NB4 (cell line): ENCODE results near the gene CCDC102B.

ENCODE experiments used
- DNase-seq: peaks from one replicate; pipeline ENCODE4 v3.0.0; 2010; ENCODE audit warnings: low read depth
- H3K4me3 ChIP-seq: one replicate; pipeline ENCODE4 v1.5.1; 2011; ENCODE audit warnings: mild to moderate bottlenecking, low read depth, low read length, moderate library complexity
- MAX ChIP-seq: IDR thresholded peaks from 2 replicates; pipeline ENCODE4 v1.6.1; 2011; ENCODE audit warnings: low read depth, low read length
- MYC ChIP-seq: IDR thresholded peaks from 2 replicates; pipeline ENCODE4 v1.6.1; 2011; ENCODE audit warnings: low read depth, low read length
- POLR2A ChIP-seq: IDR thresholded peaks from 2 replicates; pipeline ENCODE4 v1.6.1; 2011; ENCODE audit warnings: mild to moderate bottlenecking; ENCODE audit not compliant: insufficient read length; ENCODE audit errors: extremely low read depth
- TF ChIP-seq, protein P1 (sequence below): IDR thresholded peaks from one replicate; pipeline ENCODE4 v1.5.1; 2012; ENCODE audit warnings: low read depth, low read length

CCDC102B gene

DNA sequence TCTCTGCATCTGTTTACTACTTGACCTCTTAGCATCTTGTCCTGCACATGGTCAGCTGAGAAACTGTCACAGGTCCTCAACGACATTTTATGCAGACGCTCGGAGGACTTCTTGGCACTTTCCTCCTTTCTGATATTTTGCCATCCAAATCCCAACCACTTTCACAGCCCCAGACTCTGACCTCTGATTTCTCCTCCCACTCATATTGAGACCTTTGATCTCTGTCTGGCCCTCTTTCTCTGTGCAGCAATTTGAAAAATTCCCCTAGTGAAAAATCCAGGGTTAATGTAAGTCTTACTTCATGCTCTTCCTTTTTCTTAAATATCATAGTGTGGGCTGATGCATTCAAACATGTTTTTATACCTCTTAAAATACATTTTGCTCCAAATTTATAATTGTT is 273.8 kb downstream of the CCDC102B start:
- no peak for DNase-seq
- no peak overlapping the region for H3K4me3 ChIP-seq
- no peak for TF ChIP-seq POLR2A
- TF ChIP-seq, protein P1, sequence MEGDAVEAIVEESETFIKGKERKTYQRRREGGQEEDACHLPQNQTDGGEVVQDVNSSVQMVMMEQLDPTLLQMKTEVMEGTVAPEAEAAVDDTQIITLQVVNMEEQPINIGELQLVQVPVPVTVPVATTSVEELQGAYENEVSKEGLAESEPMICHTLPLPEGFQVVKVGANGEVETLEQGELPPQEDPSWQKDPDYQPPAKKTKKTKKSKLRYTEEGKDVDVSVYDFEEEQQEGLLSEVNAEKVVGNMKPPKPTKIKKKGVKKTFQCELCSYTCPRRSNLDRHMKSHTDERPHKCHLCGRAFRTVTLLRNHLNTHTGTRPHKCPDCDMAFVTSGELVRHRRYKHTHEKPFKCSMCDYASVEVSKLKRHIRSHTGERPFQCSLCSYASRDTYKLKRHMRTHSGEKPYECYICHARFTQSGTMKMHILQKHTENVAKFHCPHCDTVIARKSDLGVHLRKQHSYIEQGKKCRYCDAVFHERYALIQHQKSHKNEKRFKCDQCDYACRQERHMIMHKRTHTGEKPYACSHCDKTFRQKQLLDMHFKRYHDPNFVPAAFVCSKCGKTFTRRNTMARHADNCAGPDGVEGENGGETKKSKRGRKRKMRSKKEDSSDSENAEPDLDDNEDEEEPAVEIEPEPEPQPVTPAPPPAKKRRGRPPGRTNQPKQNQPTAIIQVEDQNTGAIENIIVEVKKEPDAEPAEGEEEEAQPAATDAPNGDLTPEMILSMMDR: no peak
- no peak for TF ChIP-seq MAX
- TF ChIP-seq MYC: no peak

DNA sequence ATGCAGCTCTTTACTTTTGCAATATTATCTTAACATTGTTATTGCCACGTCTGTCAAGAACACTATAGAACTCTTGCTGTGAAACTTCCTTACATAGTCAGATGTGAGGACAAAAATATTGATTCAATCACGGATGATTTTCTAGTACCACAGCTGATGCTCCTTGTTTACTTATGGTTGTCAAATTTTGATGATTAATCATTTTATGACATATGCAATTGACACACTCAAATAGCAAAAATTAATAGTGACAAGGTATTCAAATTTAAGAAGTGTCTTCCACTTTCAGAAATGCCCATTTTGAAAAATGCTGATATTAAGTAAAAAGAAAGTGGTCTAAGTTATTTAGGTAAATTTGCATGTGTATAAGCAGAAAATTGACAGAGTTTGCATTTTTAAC is 284.0 kb downstream of the CCDC102B start:
- H3K4me3 ChIP-seq: no peak overlapping the region
- TF ChIP-seq MAX (no peak), POLR2A (no peak), MYC (no peak)
- TF ChIP-seq, protein P1: no peak
- DNase-seq: no peak

DNA sequence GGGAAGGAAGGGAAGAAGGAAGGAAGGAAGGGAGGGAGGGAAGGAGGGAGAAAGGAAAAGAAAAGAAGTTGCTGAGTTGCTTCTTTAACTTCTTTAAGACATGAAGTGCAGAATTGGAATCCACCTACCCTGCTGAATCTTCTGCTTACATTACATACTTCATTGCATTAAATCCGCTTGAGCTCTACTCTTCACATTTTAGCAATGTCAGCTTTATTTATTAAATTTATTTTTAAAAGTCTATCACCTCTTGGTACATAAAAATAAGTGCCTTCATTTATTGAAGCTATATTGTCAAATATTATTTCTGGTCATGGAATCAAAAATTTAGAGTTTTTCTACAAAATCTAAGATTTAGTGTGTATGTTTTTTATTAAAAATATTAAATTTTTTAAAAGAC is 284.6 kb downstream of the CCDC102B start:
- TF ChIP-seq MAX: no peak
- DNase-seq: no peak
- no peak overlapping the region for H3K4me3 ChIP-seq

DNA sequence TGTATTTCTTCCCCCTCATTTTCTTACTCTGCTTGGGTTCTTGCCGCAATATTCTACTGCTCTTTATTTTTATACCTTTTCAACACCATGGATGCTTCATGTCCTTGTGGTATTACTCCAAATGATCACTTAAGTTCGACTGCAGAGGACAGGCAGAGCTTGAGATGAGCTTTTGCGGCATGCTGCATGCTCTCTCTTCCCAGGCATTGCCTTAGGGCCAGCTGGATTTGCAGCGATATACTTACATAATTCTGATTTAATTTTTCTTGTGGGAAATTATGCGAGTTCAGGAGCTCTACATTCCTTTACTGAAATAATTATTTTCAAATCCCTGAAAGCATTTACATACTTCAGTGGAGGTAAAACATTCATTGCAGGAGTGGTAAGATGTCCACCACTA is 288.1 kb downstream of the CCDC102B start:
- no peak for TF ChIP-seq POLR2A
- no peak for TF ChIP-seq MYC
- no peak for TF ChIP-seq MAX
- TF ChIP-seq, protein P1: no peak
- H3K4me3 ChIP-seq: no peak overlapping the region
- DNase-seq: no peak

GRCh38 chr18:69088973-69089372 is 291.1 kb downstream of the CCDC102B start:
- no peak for TF ChIP-seq MYC
- TF ChIP-seq, protein P1: no peak
- TF ChIP-seq MAX: no peak
- no peak for TF ChIP-seq POLR2A
- H3K4me3 ChIP-seq: no peak overlapping the region
- DNase-seq: no peak

DNA sequence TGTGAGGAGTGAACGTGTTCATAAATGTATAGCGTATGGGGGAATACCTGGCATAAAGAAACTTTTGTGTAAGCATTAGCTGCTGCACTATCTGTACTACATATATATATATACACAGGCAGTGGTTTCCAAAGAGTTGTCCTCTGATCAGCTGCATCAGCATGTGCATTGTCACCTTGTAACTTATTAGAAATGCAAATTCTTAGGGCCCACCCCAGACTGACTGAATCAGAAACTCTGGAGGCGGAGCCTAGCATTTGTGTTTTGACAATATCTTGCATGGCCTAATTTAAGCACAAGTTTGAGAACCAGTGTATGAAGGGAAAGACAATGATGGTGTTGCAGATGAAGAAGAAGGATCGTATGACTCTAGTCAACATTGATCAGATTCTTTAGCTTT is 299.5 kb downstream of the CCDC102B start:
- H3K4me3 ChIP-seq: no peak overlapping the region
- no peak for TF ChIP-seq MYC
- TF ChIP-seq, protein P1: no peak
- no peak for DNase-seq
